GM18861 (cell line): ENCODE data around the gene CARD6.
"Not testable (repeated sequence)": the region's sequence is repeated elsewhere in the genome, so short reads cannot be mapped to it uniquely, and the experiment has no call there.

Source experiments
- ATAC-seq: cut with Tn5 transposase; IDR thresholded peaks from one replicate; pipeline ENCODE4 v1.9.1; 2021; ENCODE audit not compliant: unreplicated experiment

The CARD6 gene

GRCh38 chr5:40869384-40869783, 28.2 kb downstream of the CARD6 start:
- no peak for ATAC-seq

GRCh38 chr5:40871177-40871576, 30.0 kb downstream of the CARD6 start:
- no peak for ATAC-seq

GRCh38 chr5:40872253-40872652, 31.1 kb downstream of the CARD6 start:
- ATAC-seq, result not testable (repeated sequence)

- ATAC-seq, result no peak
Observed at GRCh38 chr5:40873286-40873880, 32.2 kb downstream of the CARD6 start.

GRCh38 chr5:40875958-40876357, 34.8 kb downstream of the CARD6 start:
- no peak for ATAC-seq

- ATAC-seq, result no peak
Observed at GRCh38 chr5:40877371-40877988, 36.3 kb downstream of the CARD6 start.

- ATAC-seq, result no peak
Observed at GRCh38 chr5:40879163-40879942, 38.2 kb downstream of the CARD6 start.

- no peak for ATAC-seq
Observed at GRCh38 chr5:40882291-40882690, 41.1 kb downstream of the CARD6 start.

GRCh38 chr5:40883051-40883450, 41.9 kb downstream of the CARD6 start:
- not testable (repeated sequence) for ATAC-seq

- not testable (repeated sequence) for ATAC-seq
Observed at GRCh38 chr5:40895440-40896425, 54.6 kb downstream of the CARD6 start.

- peak; percentile 77 for ATAC-seq
Observed at GRCh38 chr5:40904205-40904993, 63.2 kb downstream of the CARD6 start.

GRCh38 chr5:40904994-40905306, 63.8 kb downstream of the CARD6 start:
- ATAC-seq, result no peak

GRCh38 chr5:40906351-40906751, 65.2 kb downstream of the CARD6 start:
- no peak for ATAC-seq

- ATAC-seq, result no peak
Observed at GRCh38 chr5:40909264-40909663, 68.1 kb downstream of the CARD6 start, which contains the start of gene C7. C7 (plus strand) TSS chr5:40909497; CDS start chr5:40909611, 114 bp downstream.

GRCh38 chr5:40909723-40910122, 68.6 kb downstream of the CARD6 start:
- ATAC-seq, result no peak
